Measurements from ENCODE around the gene TENM4. TPM values are rescaled to one million over a fixed set of nuclear protein-coding genes. Genes with fewer than 3 reads are reported as not detected.

TENM4 gene
- polyA plus RNA-seq, 1 donor from 2014 or later, result 16.8 TPM

DNA sequence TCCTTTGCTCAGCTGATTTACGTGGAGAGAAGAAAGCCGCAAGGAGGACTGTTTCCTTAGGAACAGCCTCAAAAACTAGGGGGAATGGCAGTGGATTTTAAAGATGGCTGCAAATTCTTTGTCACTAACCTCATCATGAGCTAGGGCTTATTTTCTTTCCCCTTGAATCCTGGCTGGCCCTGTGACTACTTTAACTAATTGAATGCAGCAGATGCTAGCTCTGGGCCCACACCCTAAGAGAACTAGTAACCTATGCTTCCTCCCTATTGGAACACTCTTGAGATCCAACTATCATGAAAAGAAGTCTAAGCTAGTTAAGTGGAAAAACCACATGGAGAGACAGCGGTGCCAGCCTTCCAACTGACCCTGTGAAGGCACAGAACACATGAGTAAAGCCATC lies 444.8 kb downstream of the TENM4 start:
- Histone ChIP-seq H3K9ac (ENCODE audit: low read length) (no peak overlapping the region), H2AFZ (ENCODE audit: low read depth, low read length) (no peak overlapping the region), H3K9me3 (ENCODE audit: low read length) (no peaks in the 10 kb centered on the region), H3K9me2 (ENCODE audit: insufficient read depth, low read length) (no peaks in the 10 kb centered on the region), H3K27me3 (ENCODE audit: insufficient read depth, low read depth, low read length) (peaks cover 5% of the 10 kb centered on the region), H3K4me3 (ENCODE audit: low read length) (no peak overlapping the region), H3K27ac (ENCODE audit: low read length) (no peak overlapping the region), H3K4me2 (ENCODE audit: low read length) (no peak overlapping the region), H3K36me3 (ENCODE audit: insufficient read depth, low read length) (peaks cover 5% of the 10 kb centered on the region), H4K20me1 (ENCODE audit: insufficient read depth) (no peaks in the 10 kb centered on the region), H3F3A (ENCODE audit: insufficient read depth, low read length, poor library complexity, severe bottlenecking) (no peaks in the 10 kb centered on the region), H3K79me2 (replicated peaks; ENCODE audit: insufficient read depth, low read length) (no peaks in the 10 kb centered on the region)
- no peak for TF ChIP-seq EP300 (conservative IDR thresholded peaks at IDR 0.05; ENCODE audit: poor library complexity, severe bottlenecking)
- no peak for TF ChIP-seq RAD21 (conservative IDR thresholded peaks at IDR 0.05)
- TF ChIP-seq REST (IDR thresholded peaks at IDR 0.05; ENCODE audit: borderline replicate concordance), result no peak
- no peak for TF ChIP-seq TAF1 (IDR thresholded peaks at IDR 0.05; ENCODE audit: low read depth)
- TF ChIP-seq EZH2 (IDR thresholded peaks at IDR 0.05; ENCODE audit: borderline replicate concordance, insufficient read depth, low read length, poor library complexity, severe bottlenecking), result no peak
- no peak for TF ChIP-seq SMC3 (conservative IDR thresholded peaks at IDR 0.05; ENCODE audit: poor library complexity)
- no peak for TF ChIP-seq POLR2AphosphoS5 (IDR thresholded peaks at IDR 0.05)
- TF ChIP-seq MXI1 (conservative IDR thresholded peaks at IDR 0.05; ENCODE audit: poor library complexity, severe bottlenecking), result no peak
- no peak for TF ChIP-seq CTCF (IDR thresholded peaks at IDR 0.05; ENCODE audit: poor library complexity, severe bottlenecking)

DNA sequence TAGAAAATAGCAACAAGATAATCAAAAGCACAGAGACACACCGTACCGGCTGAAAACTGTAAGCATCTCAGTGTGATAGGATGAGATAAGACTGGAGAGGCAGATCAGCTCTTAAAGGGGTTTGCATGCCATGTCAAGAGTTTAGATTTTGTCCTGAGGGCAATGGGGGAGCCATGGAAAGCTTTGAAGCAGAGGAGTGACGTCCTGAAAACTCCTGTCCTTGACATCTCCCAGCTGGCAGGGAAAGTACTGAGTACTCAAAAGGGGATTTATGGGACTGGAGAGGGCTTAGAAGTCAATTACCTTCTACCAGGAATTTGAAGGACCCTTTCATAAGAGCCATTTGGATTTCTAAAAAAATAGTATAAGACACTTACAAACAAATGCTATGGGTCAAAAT lies 445.7 kb downstream of the TENM4 start:
- no peak for TF ChIP-seq CTCF (IDR thresholded peaks at IDR 0.05; ENCODE audit: poor library complexity, severe bottlenecking)
- TF ChIP-seq REST (IDR thresholded peaks at IDR 0.05; ENCODE audit: borderline replicate concordance), result no peak
- TF ChIP-seq TAF1 (IDR thresholded peaks at IDR 0.05; ENCODE audit: low read depth), result no peak
- no peak for TF ChIP-seq POLR2AphosphoS5 (IDR thresholded peaks at IDR 0.05)
- TF ChIP-seq SMC3 (conservative IDR thresholded peaks at IDR 0.05; ENCODE audit: poor library complexity), result no peak
- TF ChIP-seq EP300 (conservative IDR thresholded peaks at IDR 0.05; ENCODE audit: poor library complexity, severe bottlenecking), result no peak
- TF ChIP-seq EZH2 (IDR thresholded peaks at IDR 0.05; ENCODE audit: borderline replicate concordance, insufficient read depth, low read length, poor library complexity, severe bottlenecking), result no peak
- no peak for TF ChIP-seq MXI1 (conservative IDR thresholded peaks at IDR 0.05; ENCODE audit: poor library complexity, severe bottlenecking)
- TF ChIP-seq RAD21 (conservative IDR thresholded peaks at IDR 0.05), result no peak
- Histone ChIP-seq H3K79me2 (replicated peaks; ENCODE audit: insufficient read depth, low read length) (no peaks in the 10 kb centered on the region), H3K9me2 (ENCODE audit: insufficient read depth, low read length) (no peaks in the 10 kb centered on the region), H3K27me3 (ENCODE audit: insufficient read depth, low read depth, low read length) (peaks cover 5% of the 10 kb centered on the region), H3K9ac (ENCODE audit: low read length) (no peak overlapping the region), H3K36me3 (ENCODE audit: insufficient read depth, low read length) (peaks cover 5% of the 10 kb centered on the region), H3K4me2 (ENCODE audit: low read length) (no peak overlapping the region), H3K9me3 (ENCODE audit: low read length) (no peaks in the 10 kb centered on the region), H3K27ac (ENCODE audit: low read length) (no peak overlapping the region), H4K20me1 (ENCODE audit: insufficient read depth) (no peaks in the 10 kb centered on the region), H3K4me3 (ENCODE audit: low read length) (no peak overlapping the region), H3F3A (ENCODE audit: insufficient read depth, low read length, poor library complexity, severe bottlenecking) (no peaks in the 10 kb centered on the region), H2AFZ (ENCODE audit: low read depth, low read length) (no peak overlapping the region)
